A549 (cell line): ENCODE data around the gene MON1B.

Experiments
- EP300 ChIP-seq, 2 experiments: fragments of >200 bp; sonication (Bioruptor Twin); formaldehyde crosslinking; IDR thresholded peaks; 2 replicates in 1 of 2; 3 replicates in 1 of 2; pipeline ENCODE4 v1.6.1; 2016 to 2017
- HDAC2 ChIP-seq: fragments of 200-600 bp; sonication (generic); IDR thresholded peaks from 2 replicates; pipeline ENCODE4 v1.6.1; 2016
- MAZ ChIP-seq: fragments of 150-350 bp; IDR thresholded peaks from 2 replicates; pipeline ENCODE4 v1.6.1; 2014; ENCODE audit warnings: antibody characterized with exemption, low read depth, low read length, borderline replicate concordance
- RAD21 ChIP-seq, 2 experiments: fragments of >200 bp in 1 of 2; sonication (Bioruptor Twin) in 1 of 2; formaldehyde crosslinking in 1 of 2; IDR thresholded peaks in 1 of 2; conservative IDR thresholded peaks in 1 of 2; 2 replicates in 1 of 2; 3 replicates in 1 of 2; pipeline ENCODE4 v1.6.1; 2012 to 2018; ENCODE audit warnings: inconsistent platforms in 1 of 2
- TF ChIP-seq, protein P1 (sequence below): fragments of >200 bp; sonication (Bioruptor Twin); formaldehyde crosslinking; IDR thresholded peaks from 3 replicates; pipeline ENCODE4 v1.5.1; 2016

GRCh38 chr16:77157346-77158058, 33.5 kb upstream of the MON1B start:
- TF ChIP-seq EP300 (IDR thresholded peaks at IDR 0.05): no peak
- TF ChIP-seq HDAC2: no peak
- no peak for TF ChIP-seq RAD21 (conservative IDR thresholded peaks at IDR 0.05 in 1 of 2, IDR thresholded peaks at IDR 0.05 in 1 of 2)
- TF ChIP-seq, protein P1, sequence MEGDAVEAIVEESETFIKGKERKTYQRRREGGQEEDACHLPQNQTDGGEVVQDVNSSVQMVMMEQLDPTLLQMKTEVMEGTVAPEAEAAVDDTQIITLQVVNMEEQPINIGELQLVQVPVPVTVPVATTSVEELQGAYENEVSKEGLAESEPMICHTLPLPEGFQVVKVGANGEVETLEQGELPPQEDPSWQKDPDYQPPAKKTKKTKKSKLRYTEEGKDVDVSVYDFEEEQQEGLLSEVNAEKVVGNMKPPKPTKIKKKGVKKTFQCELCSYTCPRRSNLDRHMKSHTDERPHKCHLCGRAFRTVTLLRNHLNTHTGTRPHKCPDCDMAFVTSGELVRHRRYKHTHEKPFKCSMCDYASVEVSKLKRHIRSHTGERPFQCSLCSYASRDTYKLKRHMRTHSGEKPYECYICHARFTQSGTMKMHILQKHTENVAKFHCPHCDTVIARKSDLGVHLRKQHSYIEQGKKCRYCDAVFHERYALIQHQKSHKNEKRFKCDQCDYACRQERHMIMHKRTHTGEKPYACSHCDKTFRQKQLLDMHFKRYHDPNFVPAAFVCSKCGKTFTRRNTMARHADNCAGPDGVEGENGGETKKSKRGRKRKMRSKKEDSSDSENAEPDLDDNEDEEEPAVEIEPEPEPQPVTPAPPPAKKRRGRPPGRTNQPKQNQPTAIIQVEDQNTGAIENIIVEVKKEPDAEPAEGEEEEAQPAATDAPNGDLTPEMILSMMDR: no peak
- TF ChIP-seq MAZ: no peak
